Left ventricle myocardium inferior (tissue), 1 donor: Measurements from ENCODE around the gene KANK3. TPM values are rescaled to one million over a fixed set of nuclear protein-coding genes. Genes with fewer than 3 reads are reported as not detected.
"Not testable (repeated sequence)": the region's sequence is repeated elsewhere in the genome, so short reads cannot be mapped to it uniquely, and the experiment has no call there.

ENCODE experiments used
- DNase-seq: peaks from one replicate; pipeline ENCODE4 v3.0.0-alpha.2; 2020
- H3K27ac ChIP-seq: fragments of 200-600 bp; replicated peaks from 2 replicates; pipeline ENCODE4 v1.8.0; 2021
- H3K27me3 ChIP-seq: fragments of 200-600 bp; 2 replicates; pipeline ENCODE4 v1.8.0; 2021; ENCODE audit warnings: low read depth
- H3K36me3 ChIP-seq: fragments of 200-600 bp; 2 replicates; pipeline ENCODE4 v1.8.0; 2021
- H3K4me1 ChIP-seq: fragments of 200-600 bp; 2 replicates; pipeline ENCODE4 v1.8.0; 2021
- H3K4me3 ChIP-seq: fragments of 200-600 bp; 2 replicates; pipeline ENCODE4 v1.8.0; 2021; ENCODE audit warnings: mild to moderate bottlenecking, moderate library complexity
- H3K9me3 ChIP-seq: fragments of 200-600 bp; replicated peaks from 2 replicates; pipeline ENCODE4 v1.8.0; 2021
- intact Hi-C: fragments of 100-400 bp; cut with micrococcal nuclease; formaldehyde crosslinking; loops from one replicate; pipeline ENCODE4 v1.11.0; 2022
- total RNA-seq: library from RNA; stranded (reverse); fragmentation: NEBNext Ultra II Directional; extraction: Animal tissue kit (Norgen Biotek cat#: 25700); gene quantifications from one replicate; pipeline ENCODE4 v1.2.1, GENCODE V29; 2021
- TF ChIP-seq, protein P1 (sequence below): fragments of 200-600 bp; IDR thresholded peaks from 2 replicates; pipeline ENCODE4 v1.8.0; 2021; ENCODE audit warnings: antibody characterized with exemption, mild to moderate bottlenecking, borderline replicate concordance
- donor health status: DM: no; HTN: yes; CAD: no; lungs with severe emphysema.

The KANK3 gene
- total RNA-seq, 1 donor from 2014 or later = 19.9 TPM

- peaks cover 72% of the 10 kb centered on the region for H3K4me1 ChIP-seq
- intact Hi-C loops = no loop called here
Observed at GRCh38 chr19:8321067-8321985, 21.7 kb downstream of the KANK3 start, which contains the start of the genes NDUFA7 and RPS28. TSS of gene NDUFA7 (minus strand) at chr19:8321375. CDS start at chr19:8321358, 17 bp downstream. TSS of gene RPS28 (plus strand) at chr19:8321496. CDS start at chr19:8321531, 35 bp downstream.

GRCh38 chr19:8320564-8321066 is 22.4 kb downstream of the KANK3 start:
- Histone ChIP-seq H3K4me3 (peak overlapping the region; percentile 79), H3K4me1 (peaks cover 74% of the 10 kb centered on the region), H3K27ac (peak overlapping the region; percentile 91), H3K9me3 (no peaks in the 10 kb centered on the region), H3K36me3 (peaks cover 29% of the 10 kb centered on the region), H3K27me3 (no peaks in the 10 kb centered on the region)
- DNase-seq = no peak
- intact Hi-C loops = no loop called here
- TF ChIP-seq, protein P1, sequence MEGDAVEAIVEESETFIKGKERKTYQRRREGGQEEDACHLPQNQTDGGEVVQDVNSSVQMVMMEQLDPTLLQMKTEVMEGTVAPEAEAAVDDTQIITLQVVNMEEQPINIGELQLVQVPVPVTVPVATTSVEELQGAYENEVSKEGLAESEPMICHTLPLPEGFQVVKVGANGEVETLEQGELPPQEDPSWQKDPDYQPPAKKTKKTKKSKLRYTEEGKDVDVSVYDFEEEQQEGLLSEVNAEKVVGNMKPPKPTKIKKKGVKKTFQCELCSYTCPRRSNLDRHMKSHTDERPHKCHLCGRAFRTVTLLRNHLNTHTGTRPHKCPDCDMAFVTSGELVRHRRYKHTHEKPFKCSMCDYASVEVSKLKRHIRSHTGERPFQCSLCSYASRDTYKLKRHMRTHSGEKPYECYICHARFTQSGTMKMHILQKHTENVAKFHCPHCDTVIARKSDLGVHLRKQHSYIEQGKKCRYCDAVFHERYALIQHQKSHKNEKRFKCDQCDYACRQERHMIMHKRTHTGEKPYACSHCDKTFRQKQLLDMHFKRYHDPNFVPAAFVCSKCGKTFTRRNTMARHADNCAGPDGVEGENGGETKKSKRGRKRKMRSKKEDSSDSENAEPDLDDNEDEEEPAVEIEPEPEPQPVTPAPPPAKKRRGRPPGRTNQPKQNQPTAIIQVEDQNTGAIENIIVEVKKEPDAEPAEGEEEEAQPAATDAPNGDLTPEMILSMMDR = no peak

More at GRCh38 chr19:8321067-8321985, 21.7 kb downstream of the KANK3 start, which contains the start of the genes NDUFA7 and RPS28:
- H3K4me3 ChIP-seq = peak within 1 kb of the TSS; percentile 79
- H3K27ac ChIP-seq = peak within 1 kb of the TSS; percentile 91
- TF ChIP-seq, protein P1 = peak; percentile 58
- no peaks in the 10 kb centered on the region for H3K9me3 ChIP-seq
- DNase-seq = peak; percentile 98
- no peaks in the 10 kb centered on the region for H3K27me3 ChIP-seq
- H3K36me3 ChIP-seq = peaks cover 22% of the 10 kb centered on the region

DNA sequence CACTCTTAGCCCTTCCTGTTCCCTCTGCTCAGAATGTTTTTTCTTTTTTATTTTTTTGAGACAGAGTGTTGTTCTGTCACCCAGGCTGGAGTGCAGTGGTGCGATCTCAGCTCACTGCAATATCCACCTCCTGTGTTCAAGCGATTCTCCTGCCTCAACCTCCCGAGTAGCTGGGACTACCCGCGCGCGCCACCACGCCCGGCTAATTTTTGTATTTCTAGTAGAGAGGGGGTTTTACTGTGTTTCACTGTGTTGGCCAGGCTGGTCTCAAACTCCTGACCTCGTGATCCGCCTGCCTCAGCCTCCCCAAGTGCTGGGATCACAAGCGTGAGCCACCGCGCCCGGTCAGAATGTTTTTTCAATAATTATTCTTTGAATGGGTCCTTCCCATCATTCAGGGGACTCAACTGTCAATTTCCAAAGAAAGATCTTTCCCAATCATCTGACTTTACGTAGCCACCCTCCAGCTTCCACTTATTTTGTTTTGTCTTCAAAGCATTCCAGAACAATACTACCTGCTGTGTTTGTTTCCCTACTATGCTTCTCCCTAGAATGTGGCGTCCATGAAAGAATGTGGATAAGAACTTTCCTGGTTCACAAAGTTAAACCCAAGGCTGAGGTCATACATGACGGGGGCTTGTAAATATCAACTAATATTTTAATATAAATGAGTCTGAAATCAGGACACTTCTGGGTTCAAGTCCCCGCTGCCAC is 23.1 kb downstream of the KANK3 start:
- intact Hi-C loops = no loop called here
- no peaks in the 10 kb centered on the region for H3K9me3 ChIP-seq
- H3K27ac ChIP-seq = peak overlapping the region; percentile 91
- H3K4me1 ChIP-seq = peaks cover 69% of the 10 kb centered on the region
- TF ChIP-seq, protein P1 = no peak
- DNase-seq = no peak
- H3K27me3 ChIP-seq = no peaks in the 10 kb centered on the region
- H3K4me3 ChIP-seq = peak overlapping the region; percentile 79
- H3K36me3 ChIP-seq = peaks cover 36% of the 10 kb centered on the region

GRCh38 chr19:8318835-8319234 is 24.2 kb downstream of the KANK3 start:
- DNase-seq, H3K4me3 ChIP-seq, H3K27ac ChIP-seq, intact Hi-C loops, H3K27me3 ChIP-seq, H3K9me3 ChIP-seq: not testable (repeated sequence)
- Histone ChIP-seq H3K36me3 (peaks cover 37% of the 10 kb centered on the region), H3K4me1 (peaks cover 57% of the 10 kb centered on the region)

DNA sequence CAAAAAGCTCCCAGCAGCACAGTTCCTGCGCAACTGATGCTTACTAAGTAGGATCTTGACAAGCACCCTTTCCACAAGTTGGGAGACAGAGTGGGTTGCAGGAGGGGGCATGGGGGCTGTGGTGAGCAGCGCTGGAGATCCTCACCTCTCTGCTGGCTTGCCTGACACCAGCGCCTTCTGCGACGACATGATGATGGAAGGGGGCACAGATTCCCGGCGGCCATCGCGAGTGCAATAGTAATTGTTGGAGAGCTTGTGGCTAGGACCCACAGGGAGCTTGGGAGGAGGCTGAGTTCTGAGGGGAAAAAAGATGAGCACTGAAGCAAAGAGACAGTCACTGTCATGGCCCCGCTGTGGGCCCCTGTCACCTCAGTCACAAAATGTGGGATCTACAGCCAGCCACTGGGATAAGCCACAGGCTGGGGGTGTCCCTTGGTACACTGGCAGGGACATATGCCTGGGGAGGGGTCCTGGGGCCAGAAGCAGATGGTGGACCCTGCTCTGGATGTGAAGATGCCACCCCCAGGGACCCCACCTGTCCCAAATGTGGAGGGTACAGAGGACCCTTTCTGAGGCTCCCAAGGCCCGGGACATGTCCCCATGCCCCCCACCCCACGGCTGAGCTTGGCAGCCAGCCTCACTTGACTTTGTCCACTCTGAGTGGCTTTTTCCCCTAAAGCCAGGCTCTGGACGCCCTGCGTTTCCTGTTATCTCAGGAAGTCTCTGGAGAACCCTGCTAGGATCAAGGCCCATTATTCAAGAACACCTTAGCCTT is 26.5 kb downstream of the KANK3 start:
- H3K4me1 ChIP-seq = peaks cover 53% of the 10 kb centered on the region
- TF ChIP-seq, protein P1 = no peak
- peak overlapping the region; percentile 64 for H3K27ac ChIP-seq
- H3K4me3 ChIP-seq = no peak overlapping the region
- no peak for DNase-seq
- intact Hi-C loops = no loop called here
- no peaks in the 10 kb centered on the region for H3K9me3 ChIP-seq
- H3K36me3 ChIP-seq = peaks cover 30% of the 10 kb centered on the region
- no peaks in the 10 kb centered on the region for H3K27me3 ChIP-seq

- intact Hi-C loops, H3K27me3 ChIP-seq, H3K4me3 ChIP-seq, H3K9me3 ChIP-seq, DNase-seq: not testable (repeated sequence)
- peak overlapping the region; percentile 55 for H3K27ac ChIP-seq
- peaks cover 45% of the 10 kb centered on the region for H3K4me1 ChIP-seq
- peaks cover 39% of the 10 kb centered on the region for H3K36me3 ChIP-seq
Observed at GRCh38 chr19:8314981-8315640, 28.0 kb downstream of the KANK3 start.
